Motor neuron (in vitro differentiated cells): ENCODE measurements around the gene SLC25A48. TPM values are rescaled to one million over a fixed set of nuclear protein-coding genes. Genes with fewer than 3 reads are reported as not detected.

ENCODE experiments used
- ATAC-seq, 8 experiments: fragments of 200-7000 bp; cut with Tn5 transposase; replicated peaks in 6 of 8; 2 replicates each; pipeline ENCODE4 v1.8.0; 2021; ENCODE audit warnings: mild to moderate bottlenecking in 8 of 8, moderate library complexity in 8 of 8
- H3K27ac ChIP-seq, 2 donors: fragments of 250-450 bp; sonication (Bioruptor Pico); 2 replicates each; pipeline ENCODE4 v1.9.0; 2021; ENCODE audit warnings: antibody characterized with exemption in 2 of 2, mild to moderate bottlenecking in 2 of 2, moderate library complexity in 1 of 2
- H3K4me1 ChIP-seq, 2 donors: fragments of 250-450 bp; sonication (Bioruptor Pico); replicated peaks in 1 of 2; 2 replicates each; pipeline ENCODE4 v1.6.1; 2021; ENCODE audit warnings: antibody characterized with exemption in 2 of 2, mild to moderate bottlenecking in 2 of 2, moderate library complexity in 1 of 2
- H3K4me3 ChIP-seq, 5 donors: fragments of 250-450 bp; sonication (Bioruptor Pico); 2 replicates each; pipeline ENCODE4 v1.9.0; 2021; ENCODE audit warnings: antibody characterized with exemption in 5 of 5, mild to moderate bottlenecking in 5 of 5, moderate library complexity in 4 of 5
- WGBS, 10 experiments: fragments of 450-650 bp; shearing (Covaris generic); methylation state at CpG; one replicate each; pipeline ENCODE4 v1.0.0; 2022; 5-methylcytosine and 5-hydroxymethylcytosine counted together
- in situ Hi-C, 9 experiments: fragments of 400-800 bp; cut with MboI; loops; one replicate each; pipeline ENCODE4 v1.15.0; 2021; ENCODE audit warnings: low sequenced_read_pairs in 9 of 9, low pct_unique_long_range_greater_than_20kb in 2 of 9; ENCODE audit not compliant: unreplicated experiment in 9 of 9
- total RNA-seq, 8 experiments: library from RNA; unstranded; fragments of 300-600 nt; gene quantifications; 2 replicates each; pipeline versions ENCODE4 v1.2.3 to v1.2.4, GENCODE V29; 2022

The SLC25A48 gene
- total RNA-seq, 8 experiments from 2014 or later, result 0.11 to 1.5 (median 0.64) TPM; not detected in 1

DNA sequence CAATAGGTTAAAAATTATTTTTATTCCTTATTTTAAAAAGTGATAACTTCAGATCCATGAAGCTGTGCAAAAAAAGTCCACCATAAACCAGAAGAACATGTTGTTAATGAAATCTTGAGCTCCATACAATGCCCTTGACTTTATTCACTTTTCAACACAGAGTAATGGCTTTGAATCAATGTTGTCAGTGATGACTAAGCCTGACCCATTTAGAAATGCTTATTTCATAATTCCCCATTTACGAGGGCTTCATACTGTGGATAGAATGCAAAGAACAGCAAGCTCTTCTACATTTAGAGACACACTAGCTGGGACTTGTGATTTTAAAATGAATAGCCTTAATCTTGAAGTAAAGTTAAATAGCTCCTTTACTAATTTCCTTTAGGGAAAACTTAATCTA is 86.9 kb downstream of the SLC25A48 start:
- WGBS, 10 experiments, result 0 to 67% (median 36%) methylated on average over 1 of the region's 1 CpG; no CpG with 5 or more reads in 2 of the 10 experiments
- in situ Hi-C loops, result no loop called here
- Histone ChIP-seq H3K4me1 (no peaks in the 10 kb centered on the region), H3K4me3 (no peak overlapping the region), H3K27ac (no peak overlapping the region)
- ATAC-seq, result peak in 3 of 8 experiments; percentile 46 to 89 (median 64)

DNA sequence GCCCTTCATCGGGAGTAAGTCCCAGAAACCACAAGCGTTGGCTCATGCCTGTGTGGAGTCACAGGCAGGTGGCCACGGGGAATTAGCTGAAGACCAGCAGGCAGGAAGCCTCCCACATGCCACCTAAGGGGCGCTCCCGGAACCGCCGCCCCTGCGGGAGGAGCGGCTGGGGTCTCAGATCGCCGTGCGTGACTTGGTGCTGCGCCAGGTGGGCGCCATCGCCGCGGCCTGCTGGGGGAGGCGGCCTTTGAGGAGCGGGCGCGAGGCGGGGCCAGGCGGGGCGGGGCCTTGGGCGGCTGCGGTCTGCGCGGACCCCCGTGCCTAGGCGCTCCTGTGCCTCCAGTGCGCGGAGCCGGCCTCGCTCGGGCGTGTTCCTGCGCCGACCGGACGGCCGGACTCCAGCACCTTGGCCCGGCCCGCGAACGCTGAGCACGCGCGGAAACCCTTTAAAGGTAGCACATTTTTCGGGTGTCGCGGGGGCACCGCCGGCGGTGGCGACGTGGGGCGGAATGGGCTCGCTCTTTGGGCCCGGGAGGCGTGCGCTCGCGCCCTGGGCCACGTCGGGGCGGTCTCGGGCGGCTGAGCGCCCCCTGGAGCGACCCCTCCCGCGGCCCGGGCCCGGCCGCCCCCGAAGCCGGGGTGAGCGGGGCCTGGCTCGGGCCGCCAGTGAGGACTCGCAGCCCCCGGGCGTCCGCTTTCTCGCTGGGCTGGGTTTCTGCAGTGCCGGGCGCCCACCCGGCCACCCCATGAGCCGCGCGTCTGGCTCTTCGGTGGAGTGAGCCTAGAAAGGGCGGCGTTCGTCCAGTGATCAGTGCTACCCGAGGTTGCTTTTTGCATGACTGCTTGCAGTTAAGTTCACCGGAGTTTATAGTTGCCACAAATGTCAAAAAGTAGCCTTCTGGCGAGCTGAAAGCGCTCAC is 95.8 kb downstream of the SLC25A48 start:
- peak overlapping the region in 4 of 5 donors; percentile 14 to 24 (median 20) for H3K4me3 ChIP-seq
- WGBS, 10 experiments, result 0 to 100% (median 20%) methylated on average over 1 to 9 of the region's 99 CpGs; no CpG with 5 or more reads in 1 of the 10 experiments
- H3K27ac ChIP-seq, result no peak overlapping the region
- H3K4me1 ChIP-seq, result no peaks in the 10 kb centered on the region
- ATAC-seq, result peak in 4 of 8 experiments; percentile 17 to 74 (median 32)
- in situ Hi-C loops, result no loop called here

DNA sequence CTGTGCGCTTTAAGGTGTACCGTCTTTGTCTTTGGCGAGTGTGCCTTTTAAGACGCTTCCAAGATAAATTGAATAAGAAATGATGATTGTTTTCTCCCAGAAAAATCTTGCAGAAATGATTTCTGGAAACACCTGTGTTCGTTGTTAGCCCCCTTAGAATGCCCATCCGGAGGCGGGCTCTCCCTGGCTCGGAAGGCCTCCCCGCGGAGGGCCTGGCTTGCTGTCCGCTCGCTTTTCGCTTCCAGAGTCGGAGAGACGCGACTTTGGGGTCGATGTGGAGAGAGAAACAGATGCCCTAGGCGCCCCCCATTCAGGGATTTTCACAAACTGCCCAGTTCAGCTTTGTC is 96.5 kb downstream of the SLC25A48 start:
- Histone ChIP-seq H3K27ac (no peak overlapping the region), H3K4me1 (no peaks in the 10 kb centered on the region), H3K4me3 (no peak overlapping the region)
- ATAC-seq, result no peak
- 4 to 92% (median 11%) methylated on average over 2 to 16 of the region's 18 CpGs; no CpG with 5 or more reads in 1 of the 10 experiments for WGBS, 10 experiments
- in situ Hi-C loops, result no loop called here

DNA sequence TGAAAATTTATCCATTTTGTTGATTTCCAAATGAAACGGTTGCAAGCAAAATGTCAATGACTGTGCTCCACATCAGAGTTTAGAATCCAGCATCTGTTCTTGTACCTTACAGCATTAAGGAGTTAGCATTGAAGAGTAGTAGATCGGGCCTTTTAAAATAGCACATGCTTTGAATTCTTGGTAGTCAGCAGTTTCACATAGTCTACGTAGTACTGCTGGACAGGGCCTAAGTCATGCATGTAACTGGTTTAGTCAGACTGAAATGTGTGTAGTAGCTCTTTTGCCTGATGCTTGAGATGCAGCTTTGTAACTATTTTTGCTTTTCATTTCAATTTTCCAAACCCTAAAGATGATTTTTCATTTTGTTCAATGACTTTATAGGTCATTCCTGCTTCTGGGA is 100.5 kb downstream of the SLC25A48 start:
- Histone ChIP-seq H3K4me3 (no peak overlapping the region), H3K27ac (no peak overlapping the region), H3K4me1 (no peaks in the 10 kb centered on the region)
- in situ Hi-C loops, result no loop called here
- ATAC-seq, result no peak
- 27 to 100% (median 73%) methylated on average over 1 to 3 of the region's 3 CpGs for WGBS, 10 experiments

DNA sequence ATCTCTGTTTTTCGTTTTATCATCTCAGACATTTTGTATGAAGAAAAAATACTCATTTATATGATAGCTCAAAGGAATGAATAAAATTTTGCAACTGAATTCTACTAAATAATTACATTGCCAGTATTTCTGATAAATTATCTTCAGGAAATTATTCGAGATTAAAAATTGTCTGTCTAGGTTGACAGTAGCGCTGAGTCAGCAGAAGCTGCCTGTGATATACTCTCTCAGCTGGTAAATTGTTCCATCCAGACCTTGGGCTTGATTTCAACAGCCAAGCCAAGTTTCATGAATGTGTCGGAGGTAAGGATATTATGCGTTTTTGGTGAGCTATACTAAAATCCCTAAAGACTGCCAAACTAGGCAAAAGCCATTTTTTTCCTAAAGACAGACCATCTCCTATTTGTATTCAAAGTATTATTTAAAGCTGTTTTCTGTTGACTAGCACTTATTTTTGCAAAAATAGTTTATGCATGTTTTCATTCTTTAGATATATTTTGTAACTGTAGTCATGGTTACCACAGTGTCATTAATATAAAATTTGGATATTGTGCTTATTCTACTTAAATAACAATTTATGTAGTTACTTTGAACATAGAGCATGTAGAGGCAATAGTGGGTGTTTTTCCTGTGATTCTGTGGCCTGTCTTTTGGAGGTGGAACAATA is 102.9 kb downstream of the SLC25A48 start:
- in situ Hi-C loops, result no loop called here
- Histone ChIP-seq H3K4me3 (no peak overlapping the region), H3K4me1 (no peaks in the 10 kb centered on the region), H3K27ac (no peak overlapping the region)
- 53 to 100% (median 75%) methylated on average over 2 to 5 of the region's 5 CpGs for WGBS, 10 experiments
- ATAC-seq, result no peak

Other genes starting within 250 kb of the SLC25A48 start
- gene IL9, start 61.2 kb downstream of the SLC25A48 start, total RNA-seq, result not detected
- not detected for gene LECT2, start 120.3 kb downstream of the SLC25A48 start, total RNA-seq
- 100 to 1,000 TPM in 3 of 8 experiments, 10 to 100 TPM in 1, 1 to 10 TPM in 1, under 1 TPM in 2, not detected in 1; 0.14 to 861 (median 97.3) TPM for gene TGFBI, start 194.3 kb downstream of the SLC25A48 start, total RNA-seq